Measurements from ENCODE around the gene SRGAP1. TPM values are rescaled to one million over a fixed set of nuclear protein-coding genes. Genes with fewer than 3 reads are reported as not detected.
A peak's percentile ranks its signal among the peaks of the same experiment; 100 is the strongest.
"Not testable (repeated sequence)": the region's sequence is repeated elsewhere in the genome, so short reads cannot be mapped to it uniquely, and the experiment has no call there.

The SRGAP1 gene
- total and polyA plus RNA-seq, 2 of the 13 experiments (the other 11 are each of a cell fraction or from before 2014, with no cell fraction given): 1.6 to 3.4 TPM

DNA sequence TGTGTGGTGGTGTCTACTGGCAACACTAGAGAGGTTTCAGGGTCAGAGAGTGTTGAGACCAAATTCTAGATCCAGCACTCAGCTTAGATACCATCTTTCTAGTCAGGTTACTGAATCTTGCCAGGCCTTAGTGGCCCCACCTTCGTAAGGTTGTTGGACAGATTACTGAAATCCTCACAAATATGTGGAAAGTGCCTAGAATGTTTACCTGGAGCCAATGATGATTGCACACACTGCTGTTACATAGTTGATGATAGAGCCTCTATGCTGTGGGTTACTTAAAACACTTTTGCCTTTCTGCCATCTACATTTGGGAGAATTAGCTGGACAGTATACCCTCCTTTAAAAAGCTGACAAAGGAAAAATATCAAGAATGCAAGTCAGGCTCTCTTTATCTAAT is 33.2 kb downstream of the SRGAP1 start:
- DNase-seq (ENCODE audit: low spot score) (no peak), ATAC-seq (no peak), FAIRE-seq (no peak)
- ChIA-PET POLR2A (no interaction called here), CTCF (ENCODE audit: low intra/inter-chr PET ratio, low total read pairs) (no interaction called here)
- H4K20me1 ChIP-seq (ENCODE audit: insufficient read depth, low read length): no peaks in the 10 kb centered on the region
- in situ Hi-C loops (cut with HindIII; ENCODE audit: extremely low pct_ligation_motif_present, low pct_unique_long_range_greater_than_20kb) (no loop called here), intact Hi-C loops (cut with micrococcal nuclease; ENCODE audit: unreplicated experiment) (no loop called here)
- no peak overlapping the region for H3K9ac ChIP-seq (ENCODE audit: insufficient read depth, low read depth, low read length)
- no peaks in the 10 kb centered on the region for H3K9me3 ChIP-seq (ENCODE audit: low read length)
- H3K27me3 ChIP-seq (ENCODE audit: control insufficient read depth in 1 of 2, insufficient read depth in 2 of 2, low read length in 2 of 2): no peaks in the 10 kb centered on the region
- H3K79me2 ChIP-seq (ENCODE audit: insufficient read depth, low read length): no peaks in the 10 kb centered on the region
- TF ChIP-seq POLR2AphosphoS2 (IDR thresholded peaks at IDR 0.05; ENCODE audit: low read depth, low read length) (no peak), MAFK (conservative IDR thresholded peaks at IDR 0.05 in 1 of 2, IDR thresholded peaks at IDR 0.05 in 1 of 2; ENCODE audit: low read length in 2 of 2) (peak in 1 of 2 experiments; percentile 23; a peak in 1 of 4 replicates), ZNF792 (CRISPR knock-in tag; IDR thresholded peaks at IDR 0.05) (no peak), SMYD3 (CRISPR knock-in tag; IDR thresholded peaks at IDR 0.05) (no peak), RCOR2 (CRISPR knock-in tag; IDR thresholded peaks at IDR 0.05) (no peak), ZNF496 (CRISPR knock-in tag; IDR thresholded peaks at IDR 0.05; ENCODE audit: insufficient replicate concordance) (no peak), FOXK1 (CRISPR knock-in tag; IDR thresholded peaks at IDR 0.05; ENCODE audit: borderline replicate concordance, low read depth) (no peak), ZEB1 (IDR thresholded peaks at IDR 0.05; ENCODE audit: insufficient replicate concordance, low read depth) (no peak)
- TF ChIP-seq, protein P1, sequence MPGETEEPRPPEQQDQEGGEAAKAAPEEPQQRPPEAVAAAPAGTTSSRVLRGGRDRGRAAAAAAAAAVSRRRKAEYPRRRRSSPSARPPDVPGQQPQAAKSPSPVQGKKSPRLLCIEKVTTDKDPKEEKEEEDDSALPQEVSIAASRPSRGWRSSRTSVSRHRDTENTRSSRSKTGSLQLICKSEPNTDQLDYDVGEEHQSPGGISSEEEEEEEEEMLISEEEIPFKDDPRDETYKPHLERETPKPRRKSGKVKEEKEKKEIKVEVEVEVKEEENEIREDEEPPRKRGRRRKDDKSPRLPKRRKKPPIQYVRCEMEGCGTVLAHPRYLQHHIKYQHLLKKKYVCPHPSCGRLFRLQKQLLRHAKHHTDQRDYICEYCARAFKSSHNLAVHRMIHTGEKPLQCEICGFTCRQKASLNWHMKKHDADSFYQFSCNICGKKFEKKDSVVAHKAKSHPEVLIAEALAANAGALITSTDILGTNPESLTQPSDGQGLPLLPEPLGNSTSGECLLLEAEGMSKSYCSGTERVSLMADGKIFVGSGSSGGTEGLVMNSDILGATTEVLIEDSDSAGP (CRISPR knock-in tag; IDR thresholded peaks at IDR 0.05; ENCODE audit: borderline replicate concordance): no peak
- H3K4me2 ChIP-seq (ENCODE audit: low read depth, low read length): no peak overlapping the region
- no peak overlapping the region for H3K4me3 ChIP-seq (replicated peaks in 1 of 3; ENCODE audit: insufficient read depth in 1 of 3, low read depth in 2 of 3, low read length in 3 of 3)
- no peak overlapping the region for H3K27ac ChIP-seq (ENCODE audit: extremely low read length, insufficient read depth, low read length)
- BruUV-seq (replicated peaks): no TSS peak
- no peaks in the 10 kb centered on the region for H3K36me3 ChIP-seq (replicated peaks in 1 of 2; ENCODE audit: control insufficient read depth in 1 of 2, insufficient read depth in 2 of 2, low read length in 2 of 2)
- peaks cover 8% of the 10 kb centered on the region; the same call in 1 of the 2 replicates for H3K4me1 ChIP-seq (ENCODE audit: insufficient read depth, low read length)
- 82% methylated on average over 1 of the region's 1 CpG for WGBS (ENCODE audit: low lambda C conversion rate)
- no peak overlapping the region for H2AFZ ChIP-seq (ENCODE audit: low read length)

DNA sequence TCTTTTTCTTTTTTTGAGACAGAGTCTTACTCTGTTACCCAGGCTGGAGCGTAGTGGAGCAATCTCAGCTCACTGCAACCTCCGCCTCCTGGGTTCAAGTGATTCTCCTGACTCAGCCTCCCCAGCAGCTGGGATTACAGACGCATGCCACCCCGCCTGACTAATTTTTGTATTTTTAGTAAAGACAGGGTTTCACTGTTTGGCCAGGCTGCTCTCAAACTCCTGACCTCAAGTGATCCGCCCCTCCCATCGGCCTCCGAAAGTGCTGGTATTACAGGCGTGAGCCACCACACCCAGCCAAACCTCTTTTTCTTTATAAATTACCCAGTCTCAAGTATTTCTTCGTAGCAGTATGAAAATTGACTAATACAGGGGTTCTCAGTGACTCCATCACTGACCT is 35.7 kb downstream of the SRGAP1 start:
- intact Hi-C loops (cut with micrococcal nuclease; ENCODE audit: unreplicated experiment); DNase-seq (ENCODE audit: low spot score); BruUV-seq (replicated peaks); H3K4me3 ChIP-seq (replicated peaks in 1 of 3; ENCODE audit: insufficient read depth in 1 of 3, low read depth in 2 of 3, low read length in 3 of 3); H3K9ac ChIP-seq (ENCODE audit: insufficient read depth, low read depth, low read length); H3K9me3 ChIP-seq (ENCODE audit: low read length); ATAC-seq; H4K20me1 ChIP-seq (ENCODE audit: insufficient read depth, low read length); H3K27me3 ChIP-seq (ENCODE audit: control insufficient read depth in 1 of 2, insufficient read depth in 2 of 2, low read length in 2 of 2); H3K36me3 ChIP-seq (replicated peaks in 1 of 2; ENCODE audit: control insufficient read depth in 1 of 2, insufficient read depth in 2 of 2, low read length in 2 of 2); H3K4me2 ChIP-seq (ENCODE audit: low read depth, low read length); H3K79me2 ChIP-seq (ENCODE audit: insufficient read depth, low read length); H2AFZ ChIP-seq (ENCODE audit: low read length); in situ Hi-C loops (cut with HindIII; ENCODE audit: extremely low pct_ligation_motif_present, low pct_unique_long_range_greater_than_20kb); H3K4me1 ChIP-seq (ENCODE audit: insufficient read depth, low read length); H3K27ac ChIP-seq (ENCODE audit: extremely low read length, insufficient read depth, low read length); FAIRE-seq; CTCF ChIA-PET (ENCODE audit: low intra/inter-chr PET ratio, low total read pairs): not testable (repeated sequence)
- POLR2A ChIA-PET: interaction anchor here (1.4 kb wide), 1 partner anchor 9 kb away, joined by 3 read pairs; no protein-coding TSS in a partner anchor
- 95% methylated on average over 9 of the region's 9 CpGs for WGBS (ENCODE audit: low lambda C conversion rate)
